NCI-H146 (cell line): ENCODE data around the gene DBNDD1.
A peak's percentile ranks its signal among the peaks of the same experiment; 100 is the strongest.

ENCODE experiments used
- DNase-seq: peaks from one replicate; lab custom pipeline; 2025; lab: John Stamatoyannopoulos, UW

Gene DBNDD1

GRCh38 chr16:90035902-90036301, 16.6 kb upstream of the DBNDD1 start:
- DNase-seq = no peak

GRCh38 chr16:90034504-90034903, 15.2 kb upstream of the DBNDD1 start:
- no peak for DNase-seq

- DNase-seq = no peak
Measured at GRCh38 chr16:90033387-90033786, 14.1 kb upstream of the DBNDD1 start.

GRCh38 chr16:90032674-90033331, 13.5 kb upstream of the DBNDD1 start:
- no peak for DNase-seq

- no peak for DNase-seq
Measured at GRCh38 chr16:90031931-90032673, 12.8 kb upstream of the DBNDD1 start.

- no peak for DNase-seq
Measured at GRCh38 chr16:90031186-90031930, 12.1 kb upstream of the DBNDD1 start.

- DNase-seq = no peak
Measured at GRCh38 chr16:90028985-90029384, 9.7 kb upstream of the DBNDD1 start.

- DNase-seq = no peak
Measured at GRCh38 chr16:90027611-90028010, 8.4 kb upstream of the DBNDD1 start.

GRCh38 chr16:90026135-90026534, 6.9 kb upstream of the DBNDD1 start:
- DNase-seq = no peak

GRCh38 chr16:90023078-90023447, 3.8 kb upstream of the DBNDD1 start:
- DNase-seq = no peak

GRCh38 chr16:90022209-90023077, 3.2 kb upstream of the DBNDD1 start:
- peak; percentile 84 for DNase-seq

GRCh38 chr16:90020838-90021382, 1.7 kb upstream of the DBNDD1 start:
- DNase-seq = peak; percentile 40

- DNase-seq = peak; percentile 36
Measured at GRCh38 chr16:90020260-90020837, 1.1 kb upstream of the DBNDD1 start.

- peak; percentile 60 for DNase-seq
Measured at GRCh38 chr16:90019543-90020259, 445 bp upstream of the DBNDD1 start.

- DNase-seq = peak; percentile 33
Measured at GRCh38 chr16:90018297-90018651, 982 bp downstream of the DBNDD1 start.

GRCh38 chr16:90016339-90016950, 2.8 kb downstream of the DBNDD1 start:
- DNase-seq = no peak

- DNase-seq = no peak
Measured at GRCh38 chr16:90015586-90016338, 3.5 kb downstream of the DBNDD1 start.

- DNase-seq = no peak
Measured at GRCh38 chr16:90012991-90013745, 6.1 kb downstream of the DBNDD1 start.
